Measurements from ENCODE around the gene FKBP15. TPM values are rescaled to one million over a fixed set of nuclear protein-coding genes. Genes with fewer than 3 reads are reported as not detected.

FKBP15 gene
- total and polyA plus RNA-seq, 2 of the 13 experiments (the other 11 are each of a cell fraction or from before 2014, with no cell fraction given) = 12.3 to 18.6 TPM

DNA sequence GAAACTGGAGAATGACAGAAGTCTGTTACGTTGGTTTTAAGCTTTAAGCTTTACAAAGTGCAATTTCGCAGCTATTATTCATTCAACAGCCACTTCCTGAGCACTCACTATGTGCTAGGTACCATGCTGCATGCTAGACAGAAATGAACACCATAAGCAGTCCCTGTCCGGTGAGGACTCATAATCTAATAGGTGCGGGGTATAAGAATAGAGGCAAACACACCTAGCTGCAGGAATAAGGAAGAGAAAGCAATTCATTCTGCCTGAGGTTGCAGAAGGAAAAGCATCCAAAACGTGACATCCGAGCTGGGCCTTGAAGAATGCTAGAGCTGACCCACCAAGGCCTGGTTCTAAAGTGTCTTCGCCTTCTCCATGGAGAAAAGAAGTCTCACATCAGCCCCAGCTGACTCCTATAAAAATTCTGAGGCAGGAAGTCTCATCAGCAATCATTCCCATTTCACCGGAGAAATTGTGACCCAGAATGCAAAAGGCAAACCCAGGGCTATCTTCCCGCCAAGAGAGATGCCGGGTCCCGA, 542 bp downstream of the FKBP15 start:
- DNase-seq (ENCODE audit: low spot score) = no peak
- TF ChIP-seq, protein P1, sequence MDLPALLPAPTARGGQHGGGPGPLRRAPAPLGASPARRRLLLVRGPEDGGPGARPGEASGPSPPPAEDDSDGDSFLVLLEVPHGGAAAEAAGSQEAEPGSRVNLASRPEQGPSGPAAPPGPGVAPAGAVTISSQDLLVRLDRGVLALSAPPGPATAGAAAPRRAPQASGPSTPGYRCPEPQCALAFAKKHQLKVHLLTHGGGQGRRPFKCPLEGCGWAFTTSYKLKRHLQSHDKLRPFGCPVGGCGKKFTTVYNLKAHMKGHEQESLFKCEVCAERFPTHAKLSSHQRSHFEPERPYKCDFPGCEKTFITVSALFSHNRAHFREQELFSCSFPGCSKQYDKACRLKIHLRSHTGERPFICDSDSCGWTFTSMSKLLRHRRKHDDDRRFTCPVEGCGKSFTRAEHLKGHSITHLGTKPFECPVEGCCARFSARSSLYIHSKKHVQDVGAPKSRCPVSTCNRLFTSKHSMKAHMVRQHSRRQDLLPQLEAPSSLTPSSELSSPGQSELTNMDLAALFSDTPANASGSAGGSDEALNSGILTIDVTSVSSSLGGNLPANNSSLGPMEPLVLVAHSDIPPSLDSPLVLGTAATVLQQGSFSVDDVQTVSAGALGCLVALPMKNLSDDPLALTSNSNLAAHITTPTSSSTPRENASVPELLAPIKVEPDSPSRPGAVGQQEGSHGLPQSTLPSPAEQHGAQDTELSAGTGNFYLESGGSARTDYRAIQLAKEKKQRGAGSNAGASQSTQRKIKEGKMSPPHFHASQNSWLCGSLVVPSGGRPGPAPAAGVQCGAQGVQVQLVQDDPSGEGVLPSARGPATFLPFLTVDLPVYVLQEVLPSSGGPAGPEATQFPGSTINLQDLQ (CRISPR knock-in tag; IDR thresholded peaks at IDR 0.05) = 0 out of 2 replicates have a peak, but pooled peaks have one; percentile 67
- no peak for TF ChIP-seq TAF1 (CRISPR knock-in tag; IDR thresholded peaks at IDR 0.05)
- no peak for TF ChIP-seq MATR3 (CRISPR knock-in tag; IDR thresholded peaks at IDR 0.05)
- 0 out of 2 replicates have a peak, but pooled peaks have one; percentile 4 for TF ChIP-seq ZNF160 (CRISPR knock-in tag; IDR thresholded peaks at IDR 0.05)
- no peak for TF ChIP-seq FOXA3 (CRISPR knock-in tag; IDR thresholded peaks at IDR 0.05)
- 0 out of 2 replicates have a peak, but pooled peaks have one; percentile 84 for TF ChIP-seq ZNF572 (CRISPR knock-in tag; IDR thresholded peaks at IDR 0.05)
- TF ChIP-seq, protein P2, sequence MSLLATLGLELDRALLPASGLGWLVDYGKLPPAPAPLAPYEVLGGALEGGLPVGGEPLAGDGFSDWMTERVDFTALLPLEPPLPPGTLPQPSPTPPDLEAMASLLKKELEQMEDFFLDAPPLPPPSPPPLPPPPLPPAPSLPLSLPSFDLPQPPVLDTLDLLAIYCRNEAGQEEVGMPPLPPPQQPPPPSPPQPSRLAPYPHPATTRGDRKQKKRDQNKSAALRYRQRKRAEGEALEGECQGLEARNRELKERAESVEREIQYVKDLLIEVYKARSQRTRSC (CRISPR knock-in tag; IDR thresholded peaks at IDR 0.05; ENCODE audit: low read depth) = 0 out of 2 replicates have a peak, but pooled peaks have one; percentile 15
- no peak for TF ChIP-seq ZNF776 (CRISPR knock-in tag; IDR thresholded peaks at IDR 0.05)
- TF ChIP-seq, protein P3, sequence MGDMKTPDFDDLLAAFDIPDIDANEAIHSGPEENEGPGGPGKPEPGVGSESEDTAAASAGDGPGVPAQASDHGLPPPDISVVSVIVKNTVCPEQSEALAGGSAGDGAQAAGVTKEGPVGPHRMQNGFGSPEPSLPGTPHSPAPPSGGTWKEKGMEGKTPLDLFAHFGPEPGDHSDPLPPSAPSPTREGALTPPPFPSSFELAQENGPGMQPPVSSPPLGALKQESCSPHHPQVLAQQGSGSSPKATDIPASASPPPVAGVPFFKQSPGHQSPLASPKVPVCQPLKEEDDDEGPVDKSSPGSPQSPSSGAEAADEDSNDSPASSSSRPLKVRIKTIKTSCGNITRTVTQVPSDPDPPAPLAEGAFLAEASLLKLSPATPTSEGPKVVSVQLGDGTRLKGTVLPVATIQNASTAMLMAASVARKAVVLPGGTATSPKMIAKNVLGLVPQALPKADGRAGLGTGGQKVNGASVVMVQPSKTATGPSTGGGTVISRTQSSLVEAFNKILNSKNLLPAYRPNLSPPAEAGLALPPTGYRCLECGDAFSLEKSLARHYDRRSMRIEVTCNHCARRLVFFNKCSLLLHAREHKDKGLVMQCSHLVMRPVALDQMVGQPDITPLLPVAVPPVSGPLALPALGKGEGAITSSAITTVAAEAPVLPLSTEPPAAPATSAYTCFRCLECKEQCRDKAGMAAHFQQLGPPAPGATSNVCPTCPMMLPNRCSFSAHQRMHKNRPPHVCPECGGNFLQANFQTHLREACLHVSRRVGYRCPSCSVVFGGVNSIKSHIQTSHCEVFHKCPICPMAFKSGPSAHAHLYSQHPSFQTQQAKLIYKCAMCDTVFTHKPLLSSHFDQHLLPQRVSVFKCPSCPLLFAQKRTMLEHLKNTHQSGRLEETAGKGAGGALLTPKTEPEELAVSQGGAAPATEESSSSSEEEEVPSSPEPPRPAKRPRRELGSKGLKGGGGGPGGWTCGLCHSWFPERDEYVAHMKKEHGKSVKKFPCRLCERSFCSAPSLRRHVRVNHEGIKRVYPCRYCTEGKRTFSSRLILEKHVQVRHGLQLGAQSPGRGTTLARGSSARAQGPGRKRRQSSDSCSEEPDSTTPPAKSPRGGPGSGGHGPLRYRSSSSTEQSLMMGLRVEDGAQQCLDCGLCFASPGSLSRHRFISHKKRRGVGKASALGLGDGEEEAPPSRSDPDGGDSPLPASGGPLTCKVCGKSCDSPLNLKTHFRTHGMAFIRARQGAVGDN (CRISPR knock-in tag; IDR thresholded peaks at IDR 0.05) = no peak
- TF ChIP-seq ZNF543 (CRISPR knock-in tag; IDR thresholded peaks at IDR 0.05) = no peak
- TF ChIP-seq HNF4G (IDR thresholded peaks at IDR 0.05; ENCODE audit: borderline replicate concordance, low read depth, low read length) = no peak
- no peak for TF ChIP-seq HNF4G (CRISPR knock-in tag; IDR thresholded peaks at IDR 0.05; ENCODE audit: borderline replicate concordance, low read depth)
- no peak for TF ChIP-seq ZNF12 (CRISPR knock-in tag; IDR thresholded peaks at IDR 0.05)
- TF ChIP-seq ZNF205 (CRISPR knock-in tag; IDR thresholded peaks at IDR 0.05) = peak; percentile 98
- TF ChIP-seq ZFP37 (CRISPR knock-in tag; IDR thresholded peaks at IDR 0.05; ENCODE audit: borderline replicate concordance) = no peak
- TF ChIP-seq ZNF296 (CRISPR knock-in tag; conservative IDR thresholded peaks at IDR 0.05) = 0 out of 2 replicates have a peak, but pooled peaks have one; percentile 41
- H3K9me3 ChIP-seq (ENCODE audit: low read length) = no peaks in the 10 kb centered on the region
- in situ Hi-C loops (cut with HindIII; ENCODE audit: extremely low pct_ligation_motif_present, low pct_unique_long_range_greater_than_20kb) = no loop called here
- H3K4me2 ChIP-seq (ENCODE audit: low read depth, low read length) = peak overlapping the region; percentile 85
- peaks cover 0 to 3% of the 10 kb centered on the region in 2 experiments; a peak in 1 of 5 replicates for H3K27me3 ChIP-seq (ENCODE audit: control insufficient read depth in 1 of 2, insufficient read depth in 2 of 2, low read length in 2 of 2)
- no peak overlapping the region for H2AFZ ChIP-seq (ENCODE audit: low read length)
- peak overlapping the region; percentile 90 to 92 (median 91) for H3K4me3 ChIP-seq (replicated peaks in 1 of 3; ENCODE audit: insufficient read depth in 1 of 3, low read depth in 2 of 3, low read length in 3 of 3)
- 1% methylated on average over 9 of the region's 11 CpGs for WGBS (ENCODE audit: low lambda C conversion rate)
- ChIA-PET CTCF (ENCODE audit: low intra/inter-chr PET ratio, low total read pairs) (no interaction called here), POLR2A (interaction anchor here (0.6 to 2.8 kb wide), 12 partner anchors 8 to 741 kb away, joined by 3 to 40 read pairs (median 6); partner anchors contain the start of genes C9orf43, CDC26, POLE3 and PRPF4)
- no peak for ATAC-seq
- no peaks in the 10 kb centered on the region for H4K20me1 ChIP-seq (ENCODE audit: insufficient read depth, low read length)
- intact Hi-C loops (cut with micrococcal nuclease; ENCODE audit: unreplicated experiment) = loop anchor here (2.0 to 5.0 kb wide), 4 partner anchors 42 to 83 kb away; partner anchors contain the start of genes CDC26, PRPF4 and SLC31A2
- no peaks in the 10 kb centered on the region; a peak in 1 of 5 replicates for H3K36me3 ChIP-seq (replicated peaks in 1 of 2; ENCODE audit: control insufficient read depth in 1 of 2, insufficient read depth in 2 of 2, low read length in 2 of 2)
- H3K27ac ChIP-seq (ENCODE audit: extremely low read length, insufficient read depth, low read length) = peak overlapping the region; percentile 78
- BruUV-seq (replicated peaks) = TSS peak; percentile 60
- FAIRE-seq = no peak
- peaks cover 46% of the 10 kb centered on the region for H3K4me1 ChIP-seq (ENCODE audit: insufficient read depth, low read length)
- peaks cover 77% of the 10 kb centered on the region for H3K79me2 ChIP-seq (ENCODE audit: insufficient read depth, low read length)
- H3K9ac ChIP-seq (ENCODE audit: insufficient read depth, low read depth, low read length) = peak overlapping the region; percentile 87

All from HepG2 (cell line).